NCI-H1436 treated with DMSO at 0.1 percent for 48 hours (cell line): ENCODE measurements around the gene GDI2.
"Not testable (repeated sequence)": the region's sequence is repeated elsewhere in the genome, so short reads cannot be mapped to it uniquely, and the experiment has no call there.

Experiments
- DNase-seq: peaks from one replicate; lab custom pipeline; 2025; lab: John Stamatoyannopoulos, UW

GDI2 gene

DNA sequence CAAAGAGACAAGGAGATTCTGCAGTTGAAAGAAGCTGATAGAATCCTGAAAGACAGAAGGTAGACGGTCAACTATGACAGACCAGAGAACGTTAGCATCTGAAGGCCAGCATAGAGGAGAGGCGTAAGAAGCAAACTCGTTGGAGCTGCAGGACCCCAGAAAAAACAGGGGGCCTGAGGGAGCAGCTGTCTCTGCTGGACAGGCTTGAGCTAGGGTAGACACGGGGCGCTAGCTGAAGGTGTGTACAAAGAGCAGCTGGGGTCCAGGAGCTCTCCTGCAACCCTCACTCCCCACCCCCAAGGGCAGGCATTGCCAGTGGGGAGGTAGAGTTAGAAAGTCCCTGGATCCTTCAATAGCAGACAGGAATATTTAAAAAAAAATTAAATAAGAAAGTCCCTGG lies 14.6 kb upstream of the GDI2 start:
- DNase-seq: no peak

DNA sequence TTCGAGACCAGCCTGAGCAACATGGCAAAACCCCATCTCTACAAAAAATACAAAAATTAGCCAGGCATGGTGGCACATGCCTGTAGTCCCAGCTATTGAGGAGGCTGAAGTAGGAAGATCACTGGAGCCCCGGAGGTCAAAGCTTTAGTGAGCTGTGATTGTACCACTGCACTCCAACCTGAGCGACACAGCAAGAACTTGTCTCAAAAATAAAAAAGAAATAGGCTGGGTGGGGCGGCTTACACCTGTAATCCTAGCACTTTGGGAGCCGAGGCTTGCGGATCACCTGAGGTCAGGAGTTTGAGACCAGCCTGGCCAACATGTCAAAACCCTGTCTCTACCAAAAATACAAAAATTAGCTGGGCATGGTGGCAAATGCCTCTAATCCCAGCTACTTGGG lies 13.3 kb upstream of the GDI2 start:
- DNase-seq: not testable (repeated sequence)

DNA sequence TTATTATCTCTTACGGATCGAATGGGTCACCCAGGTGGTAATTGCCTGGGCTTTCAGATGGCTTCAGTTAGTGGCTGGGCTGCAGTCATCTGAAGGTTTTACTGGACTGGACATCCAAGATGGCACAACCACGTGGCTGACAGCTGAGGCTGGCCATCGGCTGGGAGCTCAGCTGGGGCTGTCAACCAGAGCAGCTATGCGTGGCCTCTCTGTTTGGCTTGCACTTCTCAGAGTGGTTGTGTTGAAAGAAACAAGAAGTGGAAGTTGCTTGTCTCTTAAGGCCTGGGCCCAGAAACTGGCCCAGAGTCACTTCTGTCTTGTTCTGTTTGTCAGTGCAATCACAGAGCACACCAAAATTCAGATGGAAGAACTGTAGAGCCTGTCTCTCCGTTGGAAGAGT lies 5.7 kb upstream of the GDI2 start:
- no peak for DNase-seq

DNA sequence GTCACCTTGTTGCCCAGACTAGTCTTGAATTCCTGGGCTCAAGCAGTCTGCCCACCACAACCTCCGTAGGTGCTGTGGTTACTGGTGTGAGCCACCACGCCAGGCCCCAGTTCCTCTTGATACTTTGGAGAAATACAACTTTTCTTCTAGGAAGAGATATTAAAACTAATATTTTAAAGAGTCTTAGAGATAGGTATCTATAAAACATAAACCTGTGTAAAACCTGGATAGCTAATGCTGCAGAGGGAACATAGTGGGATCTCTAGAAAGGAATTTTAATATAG lies 4.8 kb upstream of the GDI2 start:
- DNase-seq: no peak

DNA sequence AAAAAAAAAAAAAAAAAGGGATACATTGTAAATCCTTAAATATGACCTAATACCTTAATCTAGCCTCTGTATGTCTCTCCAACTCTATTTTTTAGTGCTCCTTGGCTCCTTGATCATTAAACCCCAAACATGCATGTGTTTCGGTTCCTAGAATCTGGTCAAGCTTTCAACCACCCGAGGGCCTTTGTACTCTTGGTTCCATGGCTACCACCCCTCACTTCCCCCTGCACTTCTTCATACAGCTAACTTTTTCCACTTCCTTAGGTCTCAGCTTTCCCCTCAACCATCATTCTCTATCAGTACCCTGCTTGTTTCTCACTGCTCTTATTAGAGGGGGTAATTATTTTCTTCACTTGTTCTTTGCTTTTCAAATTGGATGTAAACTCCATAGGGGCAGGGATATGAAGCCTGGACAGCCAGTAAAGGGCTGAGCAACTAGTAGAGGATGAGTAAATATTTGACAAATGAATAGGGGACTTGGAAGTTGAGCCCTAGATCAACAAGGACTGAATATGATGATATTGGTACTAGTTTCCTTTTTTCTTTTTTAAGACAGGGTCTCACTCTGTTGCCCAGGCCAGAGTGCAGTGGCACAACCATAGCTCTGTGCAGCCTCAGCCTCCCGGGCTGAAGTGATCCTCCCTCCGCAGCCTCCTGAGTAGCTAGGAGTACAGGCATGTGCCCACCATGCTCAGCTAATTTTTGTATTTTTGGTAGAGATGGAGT lies 4.3 kb upstream of the GDI2 start:
- no peak for DNase-seq

DNA sequence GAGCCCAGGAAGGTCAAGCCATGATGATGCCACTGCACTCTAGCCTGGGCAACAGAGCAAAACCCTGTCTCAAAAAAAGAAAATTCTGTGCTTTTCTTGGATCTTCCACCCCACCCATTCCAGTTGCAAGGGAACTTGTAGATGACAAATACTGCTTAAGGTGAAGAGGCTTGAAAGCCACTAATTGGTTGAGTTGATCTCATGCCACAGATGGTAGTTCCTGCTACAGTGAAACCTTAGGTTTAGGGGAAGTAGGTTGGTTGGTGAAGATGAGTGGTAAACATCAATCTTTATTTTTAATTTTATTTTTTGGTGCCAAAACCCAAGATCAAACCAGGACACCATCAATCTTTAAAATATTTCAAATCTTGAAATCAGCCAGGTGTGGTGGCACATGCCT lies 2.9 kb upstream of the GDI2 start:
- DNase-seq: no peak

DNA sequence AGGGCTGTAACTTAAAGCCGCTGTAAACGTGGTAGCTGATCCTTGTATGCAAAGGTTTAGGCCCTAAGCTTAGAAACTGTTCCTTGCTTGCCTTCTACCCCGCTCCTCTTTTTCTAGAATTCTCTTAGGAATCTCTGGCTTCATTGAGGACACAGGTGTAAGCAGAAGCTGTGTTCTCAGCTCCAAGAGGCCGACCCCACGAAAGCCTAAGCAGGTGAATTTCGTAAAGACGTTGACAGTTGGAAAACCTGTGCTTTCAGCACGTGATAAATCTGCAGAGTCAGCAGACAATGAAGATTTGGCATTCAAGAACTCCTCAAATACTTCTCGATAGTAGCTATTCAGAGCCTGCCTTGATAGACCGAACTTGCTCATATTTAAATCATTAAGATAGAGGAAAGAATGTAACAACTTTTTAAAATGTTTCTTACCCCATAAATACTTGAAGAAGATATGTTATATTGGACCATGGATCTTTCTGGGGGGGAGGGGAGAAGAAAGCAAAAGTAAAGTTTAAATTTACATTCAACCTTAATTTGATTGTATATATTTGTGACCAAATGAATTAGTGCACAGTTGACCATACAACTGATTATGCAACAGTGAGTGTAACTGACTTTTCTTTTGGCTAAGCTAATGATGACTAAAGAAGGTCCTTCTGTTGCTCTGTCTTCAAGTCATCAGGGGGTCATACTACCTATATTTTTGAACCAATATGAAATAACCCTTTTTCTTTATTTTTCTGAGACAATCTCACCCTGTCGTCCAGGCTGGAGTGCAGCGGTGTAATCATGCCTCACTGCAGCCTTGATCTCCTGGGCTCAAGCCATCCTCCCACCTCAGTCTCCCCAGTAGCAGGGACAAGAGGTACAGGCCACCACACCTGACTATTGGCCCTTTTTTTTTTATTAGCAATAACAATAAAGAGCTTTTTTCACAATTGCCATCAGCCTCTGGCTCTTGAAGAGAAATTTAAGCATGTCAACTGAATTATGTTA lies 1.2 kb upstream of the GDI2 start:
- DNase-seq: no peak

DNA sequence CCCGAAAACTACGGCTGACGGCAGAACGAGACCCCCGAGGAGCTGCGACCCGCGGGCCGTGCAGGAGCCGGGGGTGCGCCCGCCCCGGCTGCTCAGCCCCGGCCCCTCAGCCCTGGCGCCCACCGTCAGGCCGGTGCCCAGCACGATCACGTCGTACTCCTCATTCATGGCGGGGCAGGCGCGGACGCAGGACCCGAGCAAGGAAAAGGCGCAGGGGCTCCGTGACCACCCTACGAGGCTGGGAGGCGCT lies 218 bp downstream of the GDI2 start:
- no peak for DNase-seq

DNA sequence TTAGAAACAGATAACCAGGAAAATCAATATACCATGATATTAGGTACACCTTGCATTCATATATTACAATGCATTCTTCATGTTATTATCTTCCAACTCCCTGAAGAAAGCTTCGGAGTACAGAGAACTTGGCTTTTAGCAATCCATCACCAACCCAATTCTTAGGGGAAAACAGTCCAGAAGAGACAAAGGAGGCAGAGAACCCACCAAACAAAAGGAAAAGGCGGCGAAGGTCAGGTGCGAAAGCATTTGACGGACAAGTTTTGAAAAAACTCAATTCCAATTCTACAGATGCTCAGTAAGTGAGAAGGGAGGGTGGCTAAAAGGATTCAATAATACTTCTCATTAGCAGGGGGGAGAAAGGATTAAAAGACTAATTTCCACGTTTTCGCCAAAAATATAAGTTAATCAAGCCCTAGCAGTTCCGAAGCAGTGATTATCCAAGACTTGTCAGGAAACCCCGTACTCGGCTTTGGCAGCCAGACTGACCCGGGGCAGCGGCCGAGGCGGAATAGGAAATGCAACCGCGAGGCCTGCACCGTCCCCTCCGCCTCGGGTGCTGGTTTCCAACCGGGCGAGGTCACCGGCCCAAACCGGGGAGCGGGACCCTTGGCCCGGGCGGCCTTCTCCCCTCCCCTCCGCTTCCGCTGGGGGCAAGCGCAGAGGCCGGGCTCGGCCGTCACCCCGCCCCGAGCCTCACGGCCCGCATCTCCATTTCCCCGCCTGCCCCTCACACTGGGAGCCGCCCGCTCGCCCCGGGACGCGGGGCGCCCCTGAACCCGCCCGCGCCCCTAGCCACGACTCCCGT lies 747 bp downstream of the GDI2 start:
- no peak for DNase-seq

DNA sequence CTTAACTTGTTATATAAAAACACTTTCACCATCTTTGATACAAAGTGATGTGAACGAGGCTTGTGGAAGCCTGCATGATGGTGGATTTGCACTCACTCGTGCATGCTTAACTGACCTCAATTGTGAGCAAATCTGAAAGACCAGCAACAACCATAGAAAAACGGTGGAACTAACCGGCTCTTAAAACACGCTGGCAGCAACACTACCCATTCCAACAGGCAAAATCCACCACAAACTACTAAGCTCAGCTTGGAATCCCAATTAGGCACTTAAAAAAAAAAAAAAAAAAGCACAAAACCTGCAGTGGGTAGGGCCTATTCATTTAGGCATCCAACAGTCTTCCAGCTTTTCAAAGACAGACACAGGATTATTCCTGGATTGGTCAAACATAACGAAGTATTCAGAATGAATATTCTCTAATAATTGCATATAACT lies 1.8 kb downstream of the GDI2 start:
- no peak for DNase-seq

DNA sequence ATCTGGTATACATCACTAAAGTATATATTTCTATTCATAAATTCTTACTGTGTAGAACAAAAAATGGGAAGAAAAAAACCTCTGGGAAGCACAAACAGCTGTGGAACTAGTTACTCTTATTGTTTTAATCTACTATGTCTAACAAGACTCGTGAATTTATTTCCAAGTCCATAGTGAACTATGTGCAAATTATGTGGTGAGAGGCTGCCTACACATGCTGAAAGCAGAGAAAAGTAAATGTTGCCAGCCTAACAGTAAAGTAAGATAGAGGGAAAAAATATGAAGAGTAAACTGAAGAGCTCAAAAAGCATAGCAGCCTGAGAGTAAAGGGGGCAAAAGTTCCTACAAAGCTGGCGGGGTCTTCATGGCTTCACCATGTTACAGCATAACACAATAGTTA lies 3.0 kb downstream of the GDI2 start:
- no peak for DNase-seq

DNA sequence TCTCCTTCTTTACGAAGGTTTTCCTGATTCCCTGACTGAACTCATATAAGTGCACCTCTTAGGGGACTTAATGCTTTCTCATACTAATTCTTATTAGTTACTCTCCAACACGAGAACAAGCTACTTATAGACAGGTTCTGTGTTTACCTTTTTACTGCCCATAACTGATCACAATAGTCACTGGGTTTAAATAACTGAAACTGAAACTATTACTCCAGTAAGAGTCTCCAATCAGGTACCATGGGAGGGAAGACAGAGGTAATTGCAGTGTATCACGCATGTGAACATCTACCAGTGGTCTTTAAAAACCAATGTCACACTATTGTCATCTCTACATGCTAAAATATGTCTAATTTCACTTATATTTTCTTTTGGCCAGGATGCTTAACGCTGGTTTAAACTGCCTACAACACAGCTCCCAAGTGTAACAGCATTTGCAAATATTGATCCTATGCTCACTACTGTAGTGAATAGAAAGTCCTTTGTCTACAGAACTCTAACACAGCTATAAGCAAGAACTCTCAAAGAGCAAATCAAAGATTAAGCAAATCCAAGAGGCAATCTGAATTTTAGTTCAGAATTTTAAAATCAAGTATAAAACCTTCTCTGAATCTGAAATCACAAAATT lies 3.6 kb downstream of the GDI2 start:
- no peak for DNase-seq

DNA sequence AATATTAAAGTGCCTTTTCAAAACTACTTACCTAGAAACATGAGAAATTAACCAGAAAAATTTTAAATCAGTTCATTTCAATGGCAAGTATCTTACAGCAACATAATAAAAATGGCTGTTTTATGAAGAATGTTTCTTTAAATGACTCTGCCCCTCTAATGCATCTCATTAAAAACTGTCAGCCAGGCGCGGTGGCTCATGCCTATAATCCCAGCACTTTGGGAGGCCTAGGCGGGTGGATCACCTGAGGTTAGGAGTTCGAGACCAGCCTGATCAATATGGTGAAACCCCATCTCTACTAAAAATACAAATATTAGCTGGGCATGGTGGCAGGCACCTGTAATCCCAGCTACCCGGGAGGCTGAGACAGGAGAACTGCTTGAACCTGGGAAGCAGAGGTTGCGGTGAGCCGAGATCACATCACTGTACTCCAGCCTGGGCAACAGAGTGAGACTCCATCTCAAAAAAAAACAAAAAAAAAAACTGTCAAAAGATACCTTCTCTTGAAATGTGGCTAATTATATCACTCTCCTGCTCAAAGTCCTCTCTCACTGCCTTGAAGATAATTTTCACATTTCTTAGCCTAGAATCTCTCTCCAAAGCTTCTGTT lies 4.3 kb downstream of the GDI2 start:
- DNase-seq: not testable (repeated sequence)

DNA sequence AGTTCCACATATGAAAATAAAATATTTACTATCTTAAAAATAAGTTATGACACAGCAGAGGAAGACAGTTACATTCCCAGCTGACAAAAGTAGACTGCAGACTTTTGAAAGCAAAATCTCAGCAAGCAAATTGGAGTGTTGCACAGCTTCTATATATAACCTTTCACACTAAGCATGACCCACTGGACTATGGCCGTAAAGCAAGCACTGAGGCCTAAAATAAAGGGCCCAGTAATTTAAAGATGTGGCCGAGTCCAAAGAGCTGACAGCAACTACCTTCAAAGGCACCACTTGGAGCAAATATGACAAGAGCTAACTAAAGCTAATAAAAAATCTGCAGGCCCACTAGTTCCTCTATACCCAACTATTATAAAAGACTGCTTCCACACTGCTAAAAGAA lies 6.5 kb downstream of the GDI2 start:
- no peak for DNase-seq

DNA sequence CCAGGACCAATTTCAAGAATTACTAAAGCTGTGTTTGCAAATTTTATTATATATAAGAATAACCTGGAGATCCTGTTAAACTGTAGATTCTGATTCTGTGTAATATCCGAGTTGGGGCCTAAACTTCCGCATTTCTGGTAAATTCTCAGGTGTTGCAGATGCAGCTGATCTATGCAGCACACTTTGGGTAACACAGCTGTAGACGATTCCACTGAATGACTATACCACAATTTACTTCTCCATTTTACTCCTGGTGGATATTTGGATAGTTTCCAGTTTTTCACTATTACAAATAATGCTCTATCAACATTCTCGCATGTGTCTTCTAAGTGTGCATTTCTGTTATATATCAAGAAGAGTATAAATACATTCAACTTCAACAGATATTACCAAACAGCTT lies 7.5 kb downstream of the GDI2 start:
- DNase-seq: no peak

DNA sequence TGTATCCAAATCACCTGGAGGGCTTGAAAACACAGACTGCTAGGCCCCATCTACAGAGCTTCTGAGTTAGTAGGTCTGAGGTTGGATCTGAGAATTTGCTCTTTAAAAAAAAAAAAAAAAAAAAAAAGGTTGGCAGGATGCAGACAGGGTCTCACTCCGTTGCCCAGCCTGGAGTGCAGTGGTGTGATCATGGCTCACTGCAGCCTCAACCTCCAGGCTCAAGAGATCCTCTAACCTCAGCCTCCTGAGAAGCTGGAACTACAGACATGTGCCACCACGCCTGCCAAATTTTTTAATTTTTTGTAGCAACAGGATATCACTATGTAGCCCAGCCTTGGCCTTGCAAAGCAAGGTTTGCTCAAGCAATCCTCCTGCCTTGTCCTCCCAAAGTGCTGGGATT lies 8.0 kb downstream of the GDI2 start:
- no peak for DNase-seq

DNA sequence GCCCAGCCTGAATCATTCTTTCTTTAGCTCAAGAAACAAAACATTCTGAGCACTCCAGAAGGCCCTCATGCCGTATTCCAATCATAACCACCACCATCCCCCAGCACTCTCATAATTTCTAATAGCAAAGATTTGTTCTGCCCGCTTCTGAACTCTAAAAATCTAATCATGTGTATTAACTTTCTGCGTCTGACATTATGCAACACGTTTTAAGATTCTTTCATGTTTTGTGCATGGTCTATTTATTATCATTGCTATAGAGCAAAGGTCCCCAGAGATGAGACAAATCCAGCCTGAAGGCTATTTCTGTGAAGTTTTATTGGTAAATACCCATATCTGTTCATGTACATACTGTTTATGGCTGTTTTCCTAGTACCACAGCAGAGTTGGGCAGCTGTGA lies 8.8 kb downstream of the GDI2 start:
- DNase-seq: no peak

DNA sequence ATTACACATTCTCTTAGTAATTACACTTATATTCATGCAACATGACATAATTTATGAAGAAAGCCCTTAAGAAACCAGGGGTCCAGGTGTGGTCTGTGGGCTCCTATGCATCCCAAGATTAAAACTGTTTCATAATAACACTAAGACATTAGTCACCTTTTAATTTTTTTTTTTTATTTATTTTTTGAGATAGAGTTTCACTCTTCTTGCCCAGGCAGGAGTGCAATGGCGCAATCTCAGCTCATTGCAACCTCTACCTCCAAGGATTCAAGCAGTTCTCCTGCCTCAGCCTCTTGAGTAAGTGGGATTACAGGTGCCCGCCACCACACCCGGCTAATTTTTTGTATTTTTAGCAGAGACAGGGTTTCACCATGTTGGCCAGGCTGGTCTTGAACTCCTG lies 12.5 kb downstream of the GDI2 start:
- no peak for DNase-seq

DNA sequence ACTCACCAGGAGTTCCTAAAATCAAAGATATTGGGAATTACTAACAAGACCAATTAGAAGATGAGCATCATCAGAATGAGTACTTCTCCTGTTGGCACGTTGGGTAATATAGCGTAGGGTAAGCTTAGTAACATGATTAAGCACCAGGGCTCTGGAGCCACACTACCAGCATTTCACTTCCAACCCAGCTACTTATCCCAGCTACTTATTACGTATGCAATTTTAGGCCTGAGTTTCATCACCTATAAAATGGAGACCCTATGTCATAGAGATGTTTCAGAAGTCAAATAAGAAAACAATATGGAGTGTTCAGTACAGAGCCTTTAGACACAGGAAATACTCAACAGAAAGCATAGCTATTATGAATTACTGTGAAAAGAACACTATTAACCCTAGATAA lies 19.0 kb downstream of the GDI2 start:
- no peak for DNase-seq

DNA sequence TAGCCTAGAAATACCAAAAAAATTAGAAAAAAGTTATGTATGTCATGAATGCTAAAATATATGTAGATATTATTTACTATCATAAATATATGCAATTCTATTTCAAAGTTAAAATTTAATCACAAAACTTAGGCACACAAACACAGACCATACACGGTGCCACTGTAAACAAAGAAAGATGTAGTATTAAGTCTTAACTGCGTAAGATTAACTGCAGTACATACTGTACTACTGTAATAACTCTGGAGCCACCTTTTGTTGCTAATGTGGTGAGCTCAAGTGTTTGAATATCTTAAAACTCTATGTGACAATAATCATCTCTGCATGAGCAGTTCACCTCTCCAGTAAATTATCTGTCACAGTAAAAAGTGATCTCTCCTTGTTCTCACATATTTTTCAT lies 23.6 kb downstream of the GDI2 start:
- DNase-seq: no peak

DNA sequence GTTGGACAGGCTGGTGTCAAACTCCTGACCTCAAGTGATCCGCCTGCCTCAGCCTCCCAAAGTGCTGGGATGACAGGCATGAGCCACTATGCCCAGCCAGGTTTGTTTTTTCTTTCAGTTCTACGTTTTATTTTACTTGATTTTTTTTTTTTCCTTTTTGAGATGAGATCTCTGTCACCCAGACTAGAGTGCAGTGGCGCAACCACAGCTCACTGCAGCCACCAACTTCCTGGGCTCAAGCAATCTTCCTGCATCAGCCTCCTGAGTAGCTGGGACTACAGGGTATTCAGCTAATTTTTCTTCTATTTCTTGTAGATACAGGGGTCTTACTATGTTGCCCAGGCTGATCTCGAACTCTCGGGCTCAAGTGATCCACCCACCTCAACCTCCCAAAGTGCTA lies 24.3 kb downstream of the GDI2 start:
- DNase-seq: no peak

DNA sequence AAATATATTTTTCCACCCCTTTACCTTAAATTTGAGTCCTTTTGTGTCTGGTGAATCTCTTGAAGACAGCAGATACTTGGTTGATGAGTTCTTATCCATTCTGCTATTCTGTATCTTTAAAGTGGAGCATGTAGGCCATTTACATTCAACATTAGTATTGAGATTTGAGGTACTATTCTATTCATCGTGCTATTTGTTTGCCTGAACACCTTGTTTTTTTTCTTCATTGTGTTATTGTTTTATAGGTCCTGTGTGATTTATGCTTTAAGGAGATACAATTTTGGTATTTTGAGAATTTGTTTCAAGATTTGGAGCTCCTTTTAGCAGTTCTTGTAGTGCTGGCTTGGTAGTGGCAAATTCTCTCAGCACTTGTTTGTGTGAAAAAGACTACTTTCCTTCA lies 29.9 kb downstream of the GDI2 start:
- DNase-seq: no peak
